Measurements from ENCODE around the gene TMEM114. TPM values are rescaled to one million over a fixed set of nuclear protein-coding genes. Genes with fewer than 3 reads are reported as not detected.

The TMEM114 gene
- total and polyA plus RNA-seq, 2 donors (not counting 1 experiment from before 2014, with no cell fraction given): not detected

DNA sequence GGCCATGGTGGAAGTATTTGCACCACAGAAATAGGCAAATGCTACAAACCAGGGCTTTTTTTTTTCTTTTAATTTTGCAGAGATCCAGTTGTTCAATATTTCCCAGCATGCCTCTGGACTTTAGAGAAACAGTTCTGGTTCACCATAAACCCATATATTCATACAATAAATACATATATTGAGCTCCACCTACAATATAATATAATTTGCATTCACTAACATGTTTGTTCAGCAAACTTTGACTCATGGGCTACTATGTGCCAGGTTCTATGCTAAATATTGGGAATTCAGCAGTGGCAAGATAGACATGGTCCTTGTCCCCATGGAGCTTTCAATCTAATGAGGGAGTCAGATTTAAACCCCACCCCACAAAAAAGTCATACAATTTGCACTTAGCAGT is 3.2 kb downstream of the TMEM114 start:
- no peaks in the 10 kb centered on the region for H4K20me1 ChIP-seq (ENCODE audit: control insufficient read depth, extremely low read depth, insufficient read depth, low read length)
- DNase-seq (ENCODE audit: low read depth in 2 of 2): no peak
- no peak overlapping the region for H2AFZ ChIP-seq (ENCODE audit: low read length)
- H3K9me3 ChIP-seq (ENCODE audit: control insufficient read depth, insufficient read depth, low read depth, low read length): no peaks in the 10 kb centered on the region
- no peaks in the 10 kb centered on the region for H3K36me3 ChIP-seq (ENCODE audit: control insufficient read depth, insufficient read depth, low read length)
- no peak overlapping the region for H3K4me2 ChIP-seq (ENCODE audit: extremely low read depth, insufficient read depth, low read length)
- H3K79me2 ChIP-seq (ENCODE audit: control insufficient read depth, insufficient read depth, low read length): no peaks in the 10 kb centered on the region
- peaks cover 35% of the 10 kb centered on the region for H3K27me3 ChIP-seq (ENCODE audit: control insufficient read depth, insufficient read depth, low read length)
- H3K4me3 ChIP-seq (replicated peaks in 1 of 4; ENCODE audit: control extremely low read depth in 1 of 4, insufficient read depth in 1 of 4, low read depth in 3 of 4, low read length in 4 of 4): no peak overlapping the region
- H3K4me1 ChIP-seq (ENCODE audit: control insufficient read depth, extremely low read depth, insufficient read depth, low read length): peaks cover 3% of the 10 kb centered on the region
- no peak for TF ChIP-seq EZH2 (IDR thresholded peaks at IDR 0.05; ENCODE audit: low read length, missing control alignments)
- TF ChIP-seq, protein P1, sequence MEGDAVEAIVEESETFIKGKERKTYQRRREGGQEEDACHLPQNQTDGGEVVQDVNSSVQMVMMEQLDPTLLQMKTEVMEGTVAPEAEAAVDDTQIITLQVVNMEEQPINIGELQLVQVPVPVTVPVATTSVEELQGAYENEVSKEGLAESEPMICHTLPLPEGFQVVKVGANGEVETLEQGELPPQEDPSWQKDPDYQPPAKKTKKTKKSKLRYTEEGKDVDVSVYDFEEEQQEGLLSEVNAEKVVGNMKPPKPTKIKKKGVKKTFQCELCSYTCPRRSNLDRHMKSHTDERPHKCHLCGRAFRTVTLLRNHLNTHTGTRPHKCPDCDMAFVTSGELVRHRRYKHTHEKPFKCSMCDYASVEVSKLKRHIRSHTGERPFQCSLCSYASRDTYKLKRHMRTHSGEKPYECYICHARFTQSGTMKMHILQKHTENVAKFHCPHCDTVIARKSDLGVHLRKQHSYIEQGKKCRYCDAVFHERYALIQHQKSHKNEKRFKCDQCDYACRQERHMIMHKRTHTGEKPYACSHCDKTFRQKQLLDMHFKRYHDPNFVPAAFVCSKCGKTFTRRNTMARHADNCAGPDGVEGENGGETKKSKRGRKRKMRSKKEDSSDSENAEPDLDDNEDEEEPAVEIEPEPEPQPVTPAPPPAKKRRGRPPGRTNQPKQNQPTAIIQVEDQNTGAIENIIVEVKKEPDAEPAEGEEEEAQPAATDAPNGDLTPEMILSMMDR (conservative IDR thresholded peaks at IDR 0.05 in 1 of 2, IDR thresholded peaks at IDR 0.05 in 1 of 2; ENCODE audit: low read depth in 1 of 2, low read length in 2 of 2): no peak
- H3K27ac ChIP-seq (ENCODE audit: insufficient read depth, low read length): no peak overlapping the region
- H3K9ac ChIP-seq (ENCODE audit: insufficient read depth, low read length): no peak overlapping the region

DNA sequence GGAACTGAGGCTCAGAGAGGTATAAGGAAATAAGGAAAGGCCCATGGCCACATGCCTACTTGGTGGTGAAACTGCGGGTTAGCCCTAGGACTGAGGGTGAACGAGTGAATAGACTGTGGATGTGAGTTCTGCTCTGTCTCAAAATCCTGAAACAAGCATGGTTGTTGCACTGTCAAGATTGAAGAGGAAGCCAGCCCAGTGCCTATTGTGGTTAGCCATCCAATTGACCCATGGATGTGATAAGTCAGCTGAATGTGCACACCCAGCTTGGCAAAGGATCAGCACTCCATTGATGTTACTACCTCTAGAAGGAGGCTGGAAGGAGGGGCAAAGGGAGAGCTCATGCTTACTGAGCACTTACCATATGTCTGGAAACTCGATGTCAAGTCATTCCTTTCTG is 4.5 kb downstream of the TMEM114 start:
- Histone ChIP-seq H3K4me2 (ENCODE audit: extremely low read depth, insufficient read depth, low read length) (no peak overlapping the region), H4K20me1 (ENCODE audit: control insufficient read depth, extremely low read depth, insufficient read depth, low read length) (no peaks in the 10 kb centered on the region), H3K79me2 (ENCODE audit: control insufficient read depth, insufficient read depth, low read length) (no peaks in the 10 kb centered on the region), H3K4me1 (ENCODE audit: control insufficient read depth, extremely low read depth, insufficient read depth, low read length) (peaks cover 3% of the 10 kb centered on the region), H3K36me3 (ENCODE audit: control insufficient read depth, insufficient read depth, low read length) (no peaks in the 10 kb centered on the region), H2AFZ (ENCODE audit: low read length) (no peak overlapping the region), H3K27ac (ENCODE audit: insufficient read depth, low read length) (no peak overlapping the region), H3K4me3 (replicated peaks in 1 of 4; ENCODE audit: control extremely low read depth in 1 of 4, insufficient read depth in 1 of 4, low read depth in 3 of 4, low read length in 4 of 4) (no peak overlapping the region), H3K9me3 (ENCODE audit: control insufficient read depth, insufficient read depth, low read depth, low read length) (no peaks in the 10 kb centered on the region), H3K27me3 (ENCODE audit: control insufficient read depth, insufficient read depth, low read length) (peaks cover 33% of the 10 kb centered on the region), H3K9ac (ENCODE audit: insufficient read depth, low read length) (no peak overlapping the region)
- DNase-seq (ENCODE audit: low read depth in 2 of 2): no peak
- TF ChIP-seq, protein P1 (conservative IDR thresholded peaks at IDR 0.05 in 1 of 2, IDR thresholded peaks at IDR 0.05 in 1 of 2; ENCODE audit: low read depth in 1 of 2, low read length in 2 of 2): no peak
- no peak for TF ChIP-seq EZH2 (IDR thresholded peaks at IDR 0.05; ENCODE audit: low read length, missing control alignments)

DNA sequence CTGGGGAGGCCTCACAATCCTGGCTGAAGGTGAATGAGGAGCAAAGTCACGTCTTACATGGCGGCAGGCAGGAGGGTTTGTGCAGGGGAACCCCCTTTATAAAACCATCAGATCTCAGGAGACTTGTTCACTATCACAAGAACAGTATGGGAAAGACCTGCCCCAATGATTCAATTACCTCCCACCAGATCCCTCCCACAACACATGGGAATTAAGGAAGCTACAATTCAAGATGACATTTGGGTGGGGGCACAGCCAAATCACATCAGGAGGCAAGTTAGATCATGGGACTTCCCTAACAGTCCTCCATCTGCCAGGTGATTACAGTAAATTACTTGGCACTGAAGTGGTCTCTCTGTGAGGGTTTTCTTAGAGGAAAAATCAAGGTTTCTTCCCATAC is 5.3 kb downstream of the TMEM114 start:
- Histone ChIP-seq H4K20me1 (ENCODE audit: control insufficient read depth, extremely low read depth, insufficient read depth, low read length) (no peaks in the 10 kb centered on the region), H3K4me3 (replicated peaks in 1 of 4; ENCODE audit: control extremely low read depth in 1 of 4, insufficient read depth in 1 of 4, low read depth in 3 of 4, low read length in 4 of 4) (no peak overlapping the region), H3K4me1 (ENCODE audit: control insufficient read depth, extremely low read depth, insufficient read depth, low read length) (peaks cover 3% of the 10 kb centered on the region), H2AFZ (ENCODE audit: low read length) (no peak overlapping the region), H3K9ac (ENCODE audit: insufficient read depth, low read length) (no peak overlapping the region), H3K79me2 (ENCODE audit: control insufficient read depth, insufficient read depth, low read length) (no peaks in the 10 kb centered on the region), H3K36me3 (ENCODE audit: control insufficient read depth, insufficient read depth, low read length) (no peaks in the 10 kb centered on the region), H3K27me3 (ENCODE audit: control insufficient read depth, insufficient read depth, low read length) (peaks cover 26% of the 10 kb centered on the region), H3K9me3 (ENCODE audit: control insufficient read depth, insufficient read depth, low read depth, low read length) (no peaks in the 10 kb centered on the region), H3K27ac (ENCODE audit: insufficient read depth, low read length) (no peak overlapping the region), H3K4me2 (ENCODE audit: extremely low read depth, insufficient read depth, low read length) (no peak overlapping the region)
- TF ChIP-seq, protein P1 (conservative IDR thresholded peaks at IDR 0.05 in 1 of 2, IDR thresholded peaks at IDR 0.05 in 1 of 2; ENCODE audit: low read depth in 1 of 2, low read length in 2 of 2): no peak
- TF ChIP-seq EZH2 (IDR thresholded peaks at IDR 0.05; ENCODE audit: low read length, missing control alignments): no peak
- no peak for DNase-seq (ENCODE audit: low read depth in 2 of 2)

All from fibroblast of lung (primary cell).